ENCODE data around the gene GDI1.
A peak's percentile ranks its signal among the peaks of the same experiment; 100 is the strongest.
"Not testable (repeated sequence)": the region's sequence is repeated elsewhere in the genome, so short reads cannot be mapped to it uniquely, and the experiment has no call there.

Gene GDI1

DNA sequence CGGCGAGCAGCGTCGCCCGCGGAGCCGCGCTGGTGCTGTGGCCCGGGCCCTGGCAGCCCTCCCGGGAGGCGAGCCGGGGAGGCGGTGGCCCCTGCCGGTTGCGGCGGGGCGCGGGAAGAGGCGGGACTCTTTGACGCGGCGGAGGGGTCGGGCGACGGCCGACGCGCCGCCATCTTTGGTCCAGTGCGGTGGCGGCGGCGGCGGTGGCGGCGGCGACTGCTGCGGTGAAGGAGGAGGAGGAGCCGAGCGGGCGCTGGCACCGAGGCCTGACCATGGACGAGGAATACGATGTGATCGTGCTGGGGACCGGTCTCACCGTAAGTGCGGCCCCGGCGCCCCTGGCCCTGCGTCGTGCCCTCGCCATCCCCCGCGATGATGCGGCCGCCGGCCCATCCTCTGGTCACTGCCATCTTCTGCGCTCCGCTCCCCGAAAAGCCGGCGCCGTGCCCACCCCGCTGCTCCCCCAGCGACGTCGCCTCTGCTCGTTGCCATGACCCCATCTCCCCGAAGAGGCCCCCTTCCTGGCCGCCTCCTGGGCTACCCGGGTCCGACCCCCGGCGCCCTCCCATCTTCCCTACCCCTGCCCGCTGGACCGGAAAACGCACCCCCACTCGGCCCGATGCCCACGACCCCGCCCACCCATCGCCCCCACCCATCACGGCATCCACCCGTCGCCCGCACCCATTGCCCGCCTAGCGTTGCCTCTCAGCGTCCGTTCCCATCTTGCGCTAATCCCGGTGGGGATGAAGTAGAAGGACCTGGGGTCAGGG is at the start of gene GDI1:
Gene GDI1 (plus strand): TSS at position 172 of the 770 bp plus-strand sequence. CDS start 101 bp downstream, at position 273.
- DNase-seq (ENCODE audit: low read depth in 1 of 2, low spot score in 1 of 2) = peak; percentile 18 to 40

DNA sequence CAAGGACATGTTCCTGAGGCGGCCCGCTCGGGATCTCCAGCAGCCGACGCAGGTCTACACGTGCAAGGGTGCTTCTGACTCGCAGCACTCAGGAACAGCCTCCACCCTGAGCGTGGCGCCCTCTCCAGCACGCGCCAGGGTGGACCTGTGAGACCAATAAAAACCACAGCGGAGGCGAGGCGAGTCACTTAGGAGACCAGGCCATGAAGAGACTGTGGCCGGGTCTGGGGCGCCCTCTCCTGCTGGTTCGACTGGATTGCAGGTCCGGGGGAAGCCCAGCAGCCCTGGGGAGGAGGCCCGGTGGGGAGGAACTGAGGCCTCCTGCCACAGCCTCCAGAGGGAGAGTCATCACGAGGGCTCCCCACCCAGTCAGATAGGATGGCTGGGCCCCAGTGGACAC is 48.9 kb upstream of the GDI1 start:
- not testable (repeated sequence) for DNase-seq (ENCODE audit: low read depth in 1 of 2, low spot score in 1 of 2)

DNA sequence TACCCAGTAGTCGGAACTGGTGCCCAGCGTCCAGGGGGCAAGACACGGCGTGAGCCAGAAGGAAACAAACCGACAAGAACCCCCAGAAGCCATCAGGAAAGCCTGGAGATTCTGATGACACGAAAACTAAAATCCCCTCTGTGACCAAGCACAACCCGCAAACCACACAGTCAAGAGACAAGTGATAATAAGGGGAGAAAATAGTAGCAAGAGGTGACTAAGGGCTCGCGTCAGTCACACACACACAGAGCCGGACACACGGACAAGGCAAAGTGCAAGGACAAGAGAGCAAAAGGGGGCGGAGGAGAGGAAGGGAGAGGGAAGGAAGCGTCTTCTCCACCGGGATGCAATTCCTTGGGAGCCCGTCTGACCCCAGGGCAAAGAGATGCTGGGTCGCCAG is 48.3 kb upstream of the GDI1 start:
- not testable (repeated sequence) for DNase-seq (ENCODE audit: low read depth in 1 of 2, low spot score in 1 of 2)

DNA sequence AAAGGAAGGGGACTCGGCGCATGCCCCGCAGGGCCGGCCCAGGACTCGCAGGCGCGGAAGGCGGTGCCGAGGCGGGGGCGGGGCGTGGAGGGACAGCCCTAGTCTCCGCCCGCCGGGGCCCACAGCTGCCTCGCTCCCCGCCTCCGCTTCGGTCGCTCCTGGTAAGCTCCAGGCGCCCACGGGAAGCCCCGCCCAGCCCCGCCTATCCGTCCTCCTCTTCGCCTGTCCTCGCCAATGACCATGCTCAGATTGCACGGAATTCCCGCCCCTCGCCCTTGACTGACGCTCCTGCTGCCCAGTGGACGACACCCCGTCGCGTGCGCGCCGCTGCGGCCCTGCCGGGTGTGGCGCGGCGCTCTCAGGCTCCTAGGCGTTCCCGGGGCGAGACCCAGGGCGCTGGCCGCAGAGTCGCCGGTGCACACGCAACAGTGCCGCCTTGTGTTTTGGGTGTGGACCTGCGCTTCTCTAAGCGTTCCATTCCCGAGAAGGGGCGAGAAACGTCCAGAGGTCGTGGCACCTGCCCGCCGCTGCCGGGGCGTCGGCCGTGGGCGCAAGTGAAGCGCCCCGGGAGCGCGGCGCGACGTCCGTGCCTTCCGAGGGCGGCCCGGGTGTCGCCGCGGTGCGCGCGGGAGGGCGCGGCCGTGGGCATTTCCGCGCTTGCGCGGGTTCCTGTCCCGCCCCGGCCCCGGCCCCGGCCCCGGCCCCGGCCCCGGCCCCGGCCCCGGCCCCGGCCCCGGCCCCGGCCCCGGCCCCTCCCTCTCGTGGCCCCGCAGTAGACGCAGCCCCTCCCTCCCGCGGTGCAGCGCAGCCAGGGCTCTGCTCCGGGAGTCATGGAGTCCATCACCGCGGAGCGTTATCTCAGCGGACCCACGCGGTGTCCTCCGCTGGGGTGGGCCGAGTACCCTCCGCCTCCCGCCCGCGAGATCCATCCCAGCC is 46.9 kb upstream of the GDI1 start:
- DNase-seq (ENCODE audit: low read depth in 1 of 2, low spot score in 1 of 2) = not testable (repeated sequence)

DNA sequence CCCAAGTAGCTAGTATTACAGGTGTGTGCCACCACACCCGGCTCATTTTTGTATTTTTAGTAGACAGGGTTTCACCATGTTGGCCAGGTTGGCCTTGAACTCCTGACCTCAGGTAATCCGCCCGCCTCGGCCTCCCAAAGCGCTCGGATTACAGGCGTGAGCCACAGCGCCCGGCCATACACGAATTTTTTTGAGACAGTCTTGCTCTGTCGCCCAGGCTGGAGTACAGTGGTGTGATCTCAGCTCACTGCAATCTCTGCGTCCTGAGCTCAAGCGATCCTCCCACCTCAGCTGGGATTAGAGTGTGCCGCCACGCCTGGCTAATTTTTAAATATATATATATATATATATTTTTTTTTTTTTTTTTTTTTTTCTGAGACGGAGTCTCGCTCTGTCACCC is 40.6 kb upstream of the GDI1 start:
- DNase-seq (ENCODE audit: low read depth in 1 of 2, low spot score in 1 of 2) = not testable (repeated sequence)

DNA sequence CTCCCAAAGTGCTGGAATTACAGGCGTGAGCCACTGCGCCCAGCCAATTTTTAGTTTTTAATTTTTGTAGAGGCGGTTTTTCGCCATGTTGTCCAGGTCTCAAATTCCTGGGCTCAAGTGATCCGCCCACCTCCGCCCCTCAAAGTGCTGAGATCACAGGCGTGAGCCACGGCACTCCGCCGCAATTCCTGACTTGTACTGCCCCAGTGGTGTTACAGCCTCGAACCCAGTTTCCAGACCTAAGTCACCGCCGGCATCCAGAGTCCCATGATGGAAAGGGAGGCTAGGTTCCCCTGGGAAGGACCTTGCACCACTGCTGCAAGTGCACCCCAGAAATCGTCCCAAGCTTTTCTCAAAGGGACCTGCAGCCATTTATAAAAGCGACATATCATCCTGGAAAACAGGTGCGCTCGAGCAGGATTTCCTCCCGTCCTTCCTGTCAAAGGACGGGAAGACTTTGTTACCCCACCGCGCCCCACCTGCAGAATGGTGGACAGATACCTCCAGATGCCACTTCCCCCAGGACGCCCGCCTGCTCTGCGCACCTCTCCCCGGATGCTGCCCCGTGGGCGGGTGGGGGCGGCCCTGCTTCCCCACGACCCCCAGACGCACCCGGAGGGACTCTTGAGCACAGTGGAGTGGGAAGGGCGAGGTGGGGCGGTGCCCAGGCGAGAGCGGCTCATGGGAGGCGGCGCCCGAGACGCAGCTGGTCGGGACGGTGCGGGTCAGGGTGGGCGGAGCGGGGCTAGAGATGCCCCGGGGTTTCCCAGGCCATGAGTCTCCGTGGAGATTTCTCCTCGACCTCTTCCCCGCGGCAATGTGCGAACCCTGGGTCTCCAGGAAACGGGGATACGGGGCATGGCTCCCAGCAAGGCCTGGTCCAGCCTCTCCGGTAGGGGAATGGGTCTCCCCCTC is 39.7 kb upstream of the GDI1 start:
- DNase-seq (ENCODE audit: low read depth in 1 of 2, low spot score in 1 of 2) = peak in 1 of 2 donors; percentile 53

DNA sequence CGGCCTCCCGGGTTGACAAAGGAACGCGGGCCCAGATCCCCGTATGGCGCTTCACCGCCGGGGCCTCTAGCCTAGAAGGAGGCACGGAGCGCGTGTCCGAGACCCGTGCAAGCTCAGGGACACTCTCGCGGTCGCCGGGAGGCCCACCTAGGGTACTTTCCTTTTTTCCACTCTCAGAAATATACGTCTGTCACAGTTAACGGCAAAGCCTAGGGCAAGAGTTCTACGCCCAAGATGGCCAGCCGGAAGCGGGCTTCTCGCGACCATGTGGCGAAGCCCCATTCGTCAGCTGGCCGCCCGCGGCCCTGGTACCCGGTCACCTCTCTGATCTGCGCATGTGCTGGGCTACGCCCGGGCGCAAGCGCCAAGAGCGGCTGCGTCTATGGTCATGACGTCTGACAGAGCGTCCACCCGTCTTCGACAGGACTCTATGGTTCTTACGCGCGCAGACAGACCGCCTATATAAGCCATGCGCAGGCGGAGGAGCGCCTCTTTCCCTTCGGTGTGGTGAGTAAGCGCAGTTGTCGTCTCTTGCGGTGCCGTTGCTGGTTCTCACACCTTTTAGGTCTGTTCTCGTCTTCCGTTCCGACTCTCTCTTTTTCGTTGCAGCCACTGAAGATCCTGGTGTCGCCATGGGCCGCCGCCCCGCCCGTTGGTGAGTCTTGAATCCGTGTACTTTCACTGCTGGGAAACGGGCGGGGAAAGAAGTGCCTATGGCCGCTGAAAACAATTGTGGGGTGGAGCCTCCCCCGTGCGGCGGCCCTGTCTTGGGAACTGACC is 38.9 kb upstream of the GDI1 start, which contains the start of gene RPL10:
Gene RPL10 (plus strand): TSS at position 490 of the 780 bp plus-strand sequence. CDS start 143 bp downstream, at position 633.
- DNase-seq (ENCODE audit: low read depth in 1 of 2, low spot score in 1 of 2) = peak; percentile 76 to 77

DNA sequence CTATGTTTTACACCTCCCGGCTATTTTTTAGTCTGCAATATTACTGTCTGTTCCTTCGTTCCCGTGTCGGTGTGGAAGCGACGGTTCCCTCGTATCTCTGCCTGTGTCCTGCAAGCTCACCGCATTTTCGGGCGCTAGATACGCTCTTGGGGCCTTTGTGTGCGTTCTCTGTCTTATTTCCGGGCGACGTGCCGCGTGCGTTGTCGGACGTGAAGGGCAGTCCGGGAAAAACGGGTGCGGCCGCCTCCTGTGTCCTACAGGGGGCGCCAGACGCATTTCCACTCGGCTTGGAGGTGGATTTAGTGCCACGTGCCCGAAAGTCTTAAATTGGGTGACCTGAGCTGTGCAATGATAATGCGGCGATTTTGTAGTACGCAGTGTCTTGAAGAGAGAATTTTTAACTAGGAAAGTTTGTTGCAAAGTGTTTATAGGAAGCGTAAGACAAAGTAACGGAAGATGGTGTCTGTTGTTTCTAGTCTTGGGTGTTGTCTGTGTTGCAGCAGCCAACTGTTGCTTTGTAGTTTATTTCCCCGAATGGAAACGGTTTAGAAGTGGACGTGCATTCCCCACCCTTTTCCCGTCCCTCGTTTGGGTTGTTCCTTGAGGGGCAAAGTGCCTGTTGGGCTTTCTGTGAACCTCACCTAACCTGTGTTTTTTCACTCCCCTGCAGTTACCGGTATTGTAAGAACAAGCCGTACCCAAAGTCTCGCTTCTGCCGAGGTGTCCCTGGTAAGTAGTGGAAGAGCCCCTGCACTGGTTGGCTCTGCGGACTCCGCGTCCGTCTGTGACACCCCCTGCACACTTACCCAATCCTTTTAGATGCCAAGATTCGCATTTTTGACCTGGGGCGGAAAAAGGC is 38.1 kb upstream of the GDI1 start:
- peak; percentile 60 to 68 for DNase-seq (ENCODE audit: low read depth in 1 of 2, low spot score in 1 of 2)

DNA sequence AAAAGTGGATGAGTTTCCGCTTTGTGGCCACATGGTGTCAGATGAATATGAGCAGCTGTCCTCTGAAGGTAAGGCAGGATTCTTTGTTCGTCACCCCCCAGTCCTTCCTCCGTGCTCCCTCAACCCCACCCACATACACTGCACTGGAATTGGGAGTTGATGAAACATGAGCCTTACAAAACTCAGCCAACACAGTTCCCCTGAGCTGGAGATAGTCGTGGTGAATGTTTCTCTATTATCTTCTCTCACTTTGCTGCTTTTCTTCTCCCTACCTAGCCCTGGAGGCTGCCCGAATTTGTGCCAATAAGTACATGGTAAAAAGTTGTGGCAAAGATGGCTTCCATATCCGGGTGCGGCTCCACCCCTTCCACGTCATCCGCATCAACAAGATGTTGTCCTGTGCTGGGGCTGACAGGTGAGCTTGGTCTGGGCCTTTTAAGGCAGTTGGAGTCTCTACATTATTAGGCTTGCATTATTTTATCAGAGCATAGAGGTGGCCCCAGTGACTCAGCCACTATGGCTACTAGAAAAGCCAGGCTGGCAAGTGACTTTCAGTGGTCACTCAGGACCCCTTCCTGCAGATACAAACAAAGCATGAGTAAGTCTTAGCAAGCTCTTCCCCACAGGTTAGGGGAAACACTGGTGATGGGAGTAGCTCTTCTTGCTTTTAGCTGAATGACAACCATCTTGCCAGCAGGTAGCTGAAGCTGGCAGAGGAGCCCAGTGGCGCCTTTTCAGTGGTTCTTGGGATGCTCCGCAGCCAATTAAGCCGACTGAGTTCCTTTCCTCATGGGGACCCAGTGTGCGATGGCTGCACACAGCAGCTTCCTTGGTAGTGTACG is 37.2 kb upstream of the GDI1 start:
- DNase-seq (ENCODE audit: low read depth in 1 of 2, low spot score in 1 of 2) = no peak

DNA sequence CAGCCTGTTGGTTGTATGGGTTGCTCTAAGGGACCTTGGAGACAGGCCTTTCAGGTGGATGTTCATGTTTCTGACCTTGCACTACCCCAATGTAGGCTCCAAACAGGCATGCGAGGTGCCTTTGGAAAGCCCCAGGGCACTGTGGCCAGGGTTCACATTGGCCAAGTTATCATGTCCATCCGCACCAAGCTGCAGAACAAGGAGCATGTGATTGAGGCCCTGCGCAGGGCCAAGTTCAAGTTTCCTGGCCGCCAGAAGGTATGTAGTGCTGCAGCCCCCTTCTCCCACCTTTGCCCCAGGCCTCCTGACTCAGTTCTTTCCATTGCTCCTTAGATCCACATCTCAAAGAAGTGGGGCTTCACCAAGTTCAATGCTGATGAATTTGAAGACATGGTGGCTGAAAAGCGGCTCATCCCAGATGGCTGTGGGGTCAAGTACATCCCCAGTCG is 36.6 kb upstream of the GDI1 start:
- DNase-seq (ENCODE audit: low read depth in 1 of 2, low spot score in 1 of 2) = not testable (repeated sequence)

DNA sequence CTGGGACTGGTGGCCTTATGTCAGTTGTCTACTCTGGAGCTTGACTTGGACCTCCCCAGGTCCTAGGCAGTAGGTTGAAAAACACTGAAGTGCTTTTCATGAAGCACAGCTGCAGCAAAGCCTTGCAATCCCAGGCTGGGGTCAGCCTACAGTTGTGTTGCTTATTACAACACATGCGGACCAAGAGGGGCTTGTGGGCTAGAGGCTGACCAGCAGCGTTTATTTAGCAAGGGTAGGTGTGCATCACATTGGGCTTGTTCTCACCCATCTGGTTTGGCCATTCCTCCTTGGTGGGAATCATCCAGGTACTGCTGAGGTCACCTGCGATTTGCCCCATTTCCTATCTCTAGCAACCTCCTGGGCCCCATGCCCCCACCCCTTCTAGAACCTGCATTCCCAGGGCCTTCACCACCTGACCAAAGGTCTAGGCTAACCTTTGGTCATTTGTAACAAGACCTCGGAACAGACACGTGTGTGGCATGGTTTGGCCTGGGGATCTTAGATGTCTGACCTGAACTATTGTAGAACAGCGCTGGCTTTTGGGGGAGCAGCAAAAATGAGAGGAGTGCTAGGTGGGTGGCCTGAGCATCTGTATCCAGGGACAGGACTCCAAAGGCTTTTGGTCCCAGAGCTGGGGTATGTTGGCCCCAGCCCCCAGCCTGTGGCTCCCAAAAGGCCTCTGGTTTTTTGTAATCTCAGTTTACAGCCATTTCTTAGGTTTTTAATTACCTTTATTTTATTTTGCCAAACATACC is 35.7 kb upstream of the GDI1 start:
- no peak for DNase-seq (ENCODE audit: low read depth in 1 of 2, low spot score in 1 of 2)

DNA sequence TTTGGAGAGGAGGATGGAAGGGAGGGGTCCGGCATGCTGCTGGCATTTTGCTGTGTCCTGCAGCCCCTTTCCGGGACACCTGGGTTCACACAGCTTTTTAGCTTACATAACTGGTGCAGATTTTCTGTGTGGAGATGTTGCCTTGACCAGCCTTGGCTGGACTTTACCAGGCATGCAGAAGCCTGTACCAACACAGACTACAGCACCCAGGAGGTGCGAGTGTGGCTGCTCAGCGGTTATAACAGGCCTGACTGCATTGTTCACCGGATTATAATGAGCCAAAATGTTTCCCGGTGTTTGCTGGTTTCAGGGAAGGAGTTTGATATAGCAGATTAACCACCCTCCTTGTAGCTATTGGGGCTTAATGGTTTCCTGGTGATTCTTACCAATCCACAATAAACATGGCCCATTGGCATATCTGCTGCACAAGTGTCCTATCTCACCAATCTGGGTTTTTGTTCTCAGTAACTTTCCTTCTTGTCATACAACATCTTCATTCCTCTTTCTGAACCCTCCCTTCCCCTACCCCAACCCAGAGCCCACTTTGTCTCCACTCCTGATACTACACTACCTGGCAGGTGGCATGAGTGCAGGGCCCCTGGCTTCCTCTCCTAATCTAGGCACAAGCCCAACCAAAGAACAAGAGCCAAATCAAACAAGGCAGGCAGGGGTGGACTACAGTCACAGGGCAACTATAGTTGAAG is 34.9 kb upstream of the GDI1 start:
- no peak for DNase-seq (ENCODE audit: low read depth in 1 of 2, low spot score in 1 of 2)

DNA sequence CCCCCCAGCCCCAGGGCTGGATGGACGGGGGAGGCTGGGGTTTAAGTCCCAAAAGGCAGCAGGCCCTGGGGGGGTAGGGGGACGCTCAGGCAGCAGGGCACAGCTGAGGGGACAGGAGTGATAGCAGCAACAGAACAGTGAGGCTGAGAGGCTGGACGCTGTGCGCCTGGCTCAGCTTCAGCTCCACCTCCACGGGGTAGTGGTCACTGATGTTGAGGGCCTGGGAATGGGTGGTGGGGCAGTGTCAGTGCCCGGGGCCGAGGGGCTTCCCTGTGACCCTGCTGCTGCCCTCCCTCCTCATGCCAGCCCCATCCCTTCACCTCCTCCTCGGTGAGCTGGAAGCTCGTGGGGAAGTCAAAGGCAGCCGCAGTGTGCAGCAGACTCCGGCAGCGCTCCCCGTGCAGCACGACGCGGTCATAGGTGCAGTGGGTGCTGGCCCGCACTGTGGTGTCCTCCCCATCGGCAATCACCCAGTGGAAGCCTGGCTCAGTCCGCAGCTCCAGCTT is 34.3 kb upstream of the GDI1 start:
- no peak for DNase-seq (ENCODE audit: low read depth in 1 of 2, low spot score in 1 of 2)

DNA sequence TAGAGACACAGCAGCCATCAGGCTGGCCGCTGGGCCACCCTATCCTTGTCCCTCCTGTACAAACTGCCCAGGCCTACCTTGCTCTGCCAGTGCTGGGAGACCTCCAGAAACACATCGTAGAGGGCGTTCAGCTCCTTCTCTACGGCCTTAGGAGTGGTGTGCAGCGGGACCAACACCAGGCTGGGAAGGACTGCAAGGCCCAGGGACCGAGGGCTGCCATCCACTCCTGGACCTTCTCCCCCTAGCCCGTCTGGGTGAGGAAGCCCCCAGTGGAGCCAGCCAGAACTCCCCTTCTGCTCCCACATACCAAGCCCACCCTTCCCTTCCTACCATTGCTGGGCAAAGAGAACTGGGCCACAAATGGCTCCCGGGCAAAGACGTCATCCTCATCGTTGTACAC is 33.8 kb upstream of the GDI1 start:
- DNase-seq (ENCODE audit: low read depth in 1 of 2, low spot score in 1 of 2) = no peak

DNA sequence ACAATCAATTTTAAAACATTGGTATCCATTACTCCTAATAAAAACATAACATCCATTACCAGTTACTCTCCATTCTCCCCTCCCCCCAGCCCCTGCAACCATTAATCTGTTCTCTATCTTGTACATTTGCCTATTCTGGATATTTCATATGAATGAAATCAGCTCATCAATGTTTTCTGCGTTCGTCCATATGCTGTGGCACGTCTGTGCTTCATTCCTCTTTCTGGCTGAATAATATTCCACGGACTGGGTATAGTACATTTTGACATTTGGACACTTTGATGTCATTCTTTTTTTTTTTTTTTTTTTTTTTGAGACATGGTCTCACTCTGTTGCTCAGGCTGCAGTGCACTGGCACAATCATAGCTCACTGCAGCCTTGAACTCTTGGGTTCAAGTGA is 33.1 kb upstream of the GDI1 start:
- DNase-seq (ENCODE audit: low read depth in 1 of 2, low spot score in 1 of 2) = no peak

DNA sequence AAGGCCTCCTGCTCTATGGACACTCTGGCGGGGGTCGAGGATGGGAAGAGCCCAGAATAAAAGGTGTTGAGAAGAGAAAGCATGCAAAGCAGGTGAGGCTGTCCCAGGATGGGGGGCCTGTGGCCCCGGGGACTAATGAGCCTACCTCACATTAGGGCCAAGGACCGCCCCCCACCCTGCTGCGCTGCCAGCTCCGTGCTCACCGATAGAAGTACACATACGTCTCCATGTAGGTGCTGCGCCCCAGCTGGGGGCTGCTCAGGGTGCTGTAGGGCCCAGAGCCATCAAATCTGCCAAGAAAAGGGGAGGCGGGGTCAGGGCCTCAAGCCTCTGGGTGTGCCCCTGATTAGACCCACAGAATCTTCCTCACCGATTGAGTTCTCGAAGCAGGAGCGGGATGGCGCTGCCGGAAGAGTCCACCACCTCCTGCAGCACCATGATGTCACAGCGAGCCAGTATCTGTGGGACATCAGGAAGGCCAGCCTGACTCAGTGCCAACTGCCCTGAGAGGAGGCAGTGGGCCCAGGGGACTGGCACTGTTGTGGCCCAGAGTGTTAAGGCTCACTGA is 32.2 kb upstream of the GDI1 start:
- DNase-seq (ENCODE audit: low read depth in 1 of 2, low spot score in 1 of 2) = no peak

All from stimulated activated CD4-positive, alpha-beta T cell treated with anti-CD3 and anti-CD28 coated beads, Interleukin-15, amount 100 ng/mL, for 1 hour (primary cell).